ENCODE results near the gene MORC4. TPM values are rescaled to one million over a fixed set of nuclear protein-coding genes. Genes with fewer than 3 reads are reported as not detected.

Gene MORC4
- total RNA-seq, 3 donors from 2014 or later (not counting 1 experiment from before 2014, with no cell fraction given): 2.5 to 3.6 (median 3.0) TPM

- H3K4me3 ChIP-seq (ENCODE audit: low read length): no peak overlapping the region
- intact Hi-C loops (cut with micrococcal nuclease): no loop called here
- no CpG with 5 or more reads among the region's 1 CpG for WGBS (ENCODE audit: insufficient coverage)
- Mint-ChIP-seq H3K4me1 (no peaks in the 10 kb centered on the region), H3K4me3 (no peak overlapping the region), H3K36me3 (no peaks in the 10 kb centered on the region), H3K27ac (no peak overlapping the region), H3K9me3 (no peaks in the 10 kb centered on the region), H3K27me3 (ENCODE audit: low read depth in 2 of 2) (peaks cover 0 to 7% of the 10 kb centered on the region in 2 donors)
- H3K36me3 ChIP-seq (ENCODE audit: control insufficient read depth, insufficient read depth, low read length): no peaks in the 10 kb centered on the region
- H3K27ac ChIP-seq (ENCODE audit: low read length): no peak overlapping the region
- ATAC-seq (no peak), DNase-seq (no peak)
- H3K4me1 ChIP-seq (ENCODE audit: control insufficient read depth, insufficient read depth, low read length): no peaks in the 10 kb centered on the region
- TF ChIP-seq CTCF (IDR thresholded peaks at IDR 0.05): no peak
- H3K27me3 ChIP-seq (ENCODE audit: control insufficient read depth, insufficient read depth, low read length): no peaks in the 10 kb centered on the region
- no peaks in the 10 kb centered on the region for H3K9me3 ChIP-seq (ENCODE audit: control insufficient read depth, insufficient read depth, low read length)
Measured at GRCh38 chrX:107014936-107015335, 14.9 kb upstream of the MORC4 start.

DNA sequence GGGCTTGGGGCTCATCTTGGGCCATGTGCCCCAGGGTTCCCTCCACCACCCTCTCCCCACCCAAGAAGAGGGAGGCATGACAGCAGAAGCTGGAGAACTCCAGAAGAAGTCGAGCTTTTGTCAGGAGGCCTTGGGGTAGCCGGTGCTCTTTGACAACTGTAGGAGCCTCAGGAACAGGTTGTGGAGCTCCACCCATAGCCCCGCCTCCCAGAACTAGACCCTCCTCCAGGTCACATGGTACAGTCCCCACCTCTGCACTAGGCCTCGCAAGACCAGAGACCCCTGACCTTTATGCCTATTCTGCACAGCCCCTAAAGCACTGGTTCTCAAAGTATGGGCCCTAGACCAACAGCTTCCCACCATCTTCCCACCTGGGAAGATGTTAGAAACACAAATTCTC lies 8.0 kb upstream of the MORC4 start:
- peaks cover 0 to under 1% of the 10 kb centered on the region in 2 donors for H3K27me3 Mint-ChIP-seq (ENCODE audit: low read depth in 2 of 2)
- TF ChIP-seq CTCF (IDR thresholded peaks at IDR 0.05): no peak
- H3K36me3 ChIP-seq (ENCODE audit: control insufficient read depth, insufficient read depth, low read length): no peaks in the 10 kb centered on the region
- DNase-seq: no peak
- no peak overlapping the region for H3K27ac ChIP-seq (ENCODE audit: low read length)
- no peaks in the 10 kb centered on the region for H3K9me3 Mint-ChIP-seq
- H3K4me1 Mint-ChIP-seq: no peaks in the 10 kb centered on the region
- no peak for ATAC-seq
- no peak overlapping the region for H3K4me3 ChIP-seq (ENCODE audit: low read length)
- no peaks in the 10 kb centered on the region for H3K9me3 ChIP-seq (ENCODE audit: control insufficient read depth, insufficient read depth, low read length)
- intact Hi-C loops (cut with micrococcal nuclease): no loop called here
- H3K27ac Mint-ChIP-seq: no peak overlapping the region
- no peak overlapping the region for H3K4me3 Mint-ChIP-seq
- WGBS (ENCODE audit: insufficient coverage): 92% methylated on average over 4 of the region's 4 CpGs
- no peaks in the 10 kb centered on the region for H3K4me1 ChIP-seq (ENCODE audit: control insufficient read depth, insufficient read depth, low read length)
- no peaks in the 10 kb centered on the region for H3K27me3 ChIP-seq (ENCODE audit: control insufficient read depth, insufficient read depth, low read length)
- H3K36me3 Mint-ChIP-seq: no peaks in the 10 kb centered on the region

DNA sequence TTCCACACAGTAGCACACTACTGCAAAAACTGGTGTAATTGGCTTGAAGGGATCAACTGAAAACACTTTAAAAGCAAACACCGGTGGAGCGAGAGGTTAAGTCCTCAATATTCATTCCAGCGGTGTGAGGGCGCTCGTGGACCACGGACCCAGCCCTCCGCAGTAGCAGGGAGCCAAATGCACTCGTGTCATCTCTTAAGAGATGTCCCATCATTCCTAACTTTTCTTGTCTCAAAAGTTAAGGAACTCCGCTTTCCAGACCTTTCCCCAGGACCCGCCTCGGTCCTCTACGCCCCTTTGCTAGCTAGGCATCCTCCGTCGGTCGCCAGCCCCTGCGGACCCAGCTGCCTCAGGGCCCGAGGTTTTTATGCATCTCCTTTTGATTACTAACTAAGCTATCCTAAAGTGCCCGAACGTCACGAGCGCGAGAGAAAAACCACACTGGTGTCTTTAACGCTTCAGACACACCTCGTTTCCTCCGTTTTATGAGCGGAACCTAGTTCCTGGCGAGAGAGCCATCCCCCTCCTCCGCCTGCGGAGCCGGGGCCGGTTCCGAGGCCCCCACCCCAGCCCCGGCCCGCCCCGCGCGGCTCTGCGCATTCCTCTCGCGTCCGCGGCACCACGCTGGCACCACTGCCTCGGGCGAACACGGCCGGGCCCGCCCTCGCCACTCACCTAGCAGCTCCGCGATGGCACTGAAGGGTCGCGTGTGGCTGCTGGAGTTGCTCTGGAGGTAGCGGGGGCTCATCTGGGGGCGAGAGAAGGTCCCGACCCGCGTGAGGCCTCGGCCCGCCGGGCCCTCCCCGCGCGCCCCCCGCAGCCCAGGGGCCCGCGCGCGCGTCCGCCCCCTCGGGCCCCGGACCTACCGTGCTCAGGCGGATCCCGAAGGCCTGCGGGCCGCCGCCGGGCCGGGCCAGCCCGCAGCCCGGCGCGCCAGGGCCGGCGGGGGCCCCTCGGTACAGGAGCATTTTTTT lies 723 bp downstream of the MORC4 start:
- no peak for TF ChIP-seq CTCF (IDR thresholded peaks at IDR 0.05)
- H3K36me3 ChIP-seq (ENCODE audit: control insufficient read depth, insufficient read depth, low read length): no peaks in the 10 kb centered on the region
- under 1% methylated on average over 88 of the region's 88 CpGs for WGBS (ENCODE audit: insufficient coverage)
- ATAC-seq (peak; percentile 51 to 57 (median 52)), DNase-seq (peak; percentile 16 to 67)
- H3K27me3 Mint-ChIP-seq (ENCODE audit: low read depth in 2 of 2): peaks cover 5 to 38% of the 10 kb centered on the region in 2 donors
- peak overlapping the region; percentile 90 for H3K4me3 Mint-ChIP-seq
- H3K9me3 Mint-ChIP-seq: no peaks in the 10 kb centered on the region
- intact Hi-C loops (cut with micrococcal nuclease): no loop called here
- H3K9me3 ChIP-seq (ENCODE audit: control insufficient read depth, insufficient read depth, low read length): no peaks in the 10 kb centered on the region
- peaks cover 11% of the 10 kb centered on the region in 2 donors for H3K4me1 Mint-ChIP-seq
- H3K27ac Mint-ChIP-seq: peak overlapping the region in 1 of 2 donors; percentile 18
- no peak overlapping the region for H3K27ac ChIP-seq (ENCODE audit: low read length)
- H3K36me3 Mint-ChIP-seq: no peaks in the 10 kb centered on the region
- H3K27me3 ChIP-seq (ENCODE audit: control insufficient read depth, insufficient read depth, low read length): no peaks in the 10 kb centered on the region
- peaks cover 7% of the 10 kb centered on the region for H3K4me1 ChIP-seq (ENCODE audit: control insufficient read depth, insufficient read depth, low read length)
- H3K4me3 ChIP-seq (ENCODE audit: low read length): peak overlapping the region; percentile 32

Measured in natural killer cell (primary cell).